ENCODE data around the gene ROCK2. TPM values are rescaled to one million over a fixed set of nuclear protein-coding genes. Genes with fewer than 3 reads are reported as not detected.

Gene ROCK2
- total and polyA plus RNA-seq, 2 of the 8 experiments (the other 6 are each of a cell fraction or from before 2014, with no cell fraction given) = 2.7 to 29.0 TPM

DNA sequence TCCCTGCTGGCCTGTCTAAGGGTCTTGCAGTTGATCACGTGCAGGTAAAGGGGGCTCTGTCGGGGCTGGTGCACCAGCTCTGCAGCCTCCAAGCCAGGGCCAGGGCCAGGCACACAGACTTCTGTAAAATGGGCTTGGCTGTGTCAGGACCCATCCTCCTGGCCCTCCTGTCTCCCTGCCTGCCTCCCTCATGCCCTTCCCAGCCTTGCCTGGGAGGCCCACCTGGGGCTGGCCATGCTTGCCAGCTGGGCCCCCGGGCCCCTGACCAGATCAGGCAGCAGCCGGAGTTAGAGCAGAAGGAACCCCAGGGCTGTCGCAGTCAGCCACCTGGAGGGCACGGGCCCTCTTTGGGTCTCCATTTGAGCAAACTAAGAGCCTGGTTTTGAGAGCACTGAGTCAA, 187.1 kb downstream of the ROCK2 start:
- Histone ChIP-seq H2BK20ac (ENCODE audit: low read length) (no peak overlapping the region), H3K56ac (replicated peaks; ENCODE audit: insufficient read length, low read depth, low read length) (no peak overlapping the region), H3K18ac (ENCODE audit: extremely low read depth, low read length) (no peak overlapping the region), H2BK120ac (replicated peaks; ENCODE audit: low read depth, low read length) (no peak overlapping the region), H3K9ac (replicated peaks in 1 of 4; ENCODE audit: extremely low read depth in 1 of 4, low read depth in 3 of 4, low read length in 3 of 4) (no peak overlapping the region), H3K9me3 (ENCODE audit: insufficient read depth in 2 of 2, low read depth in 1 of 2, low read length in 1 of 2) (no peaks in the 10 kb centered on the region), H3K36me3 (ENCODE audit: control insufficient read depth in 2 of 4, insufficient read depth in 4 of 4, low read length in 3 of 4) (no peaks in the 10 kb centered on the region), H2BK15ac (ENCODE audit: low read length) (no peak overlapping the region), H2BK12ac (ENCODE audit: low read depth, low read length) (no peak overlapping the region), H4K91ac (replicated peaks; ENCODE audit: insufficient read length, low read length) (no peak overlapping the region), H4K5ac (ENCODE audit: insufficient read length, low read depth, low read length) (no peak overlapping the region), H2BK5ac (ENCODE audit: low read depth, low read length) (no peak overlapping the region), H2AFZ (ENCODE audit: low read length) (no peak overlapping the region), H4K20me1 (replicated peaks in 1 of 2; ENCODE audit: control insufficient read depth in 1 of 2, insufficient read depth in 2 of 2, low read length in 2 of 2) (no peaks in the 10 kb centered on the region), H3K27ac (ENCODE audit: low read depth, low read length) (no peak overlapping the region), H3K4me2 (ENCODE audit: insufficient read depth in 1 of 2, low read depth in 2 of 2, low read length in 2 of 2) (no peak overlapping the region), H3K27me3 (replicated peaks in 1 of 4; ENCODE audit: control insufficient read depth in 3 of 4, extremely low read depth in 1 of 4, insufficient read depth in 3 of 4, low read length in 3 of 4) (peaks cover 0 to 13% (median 10%) of the 10 kb centered on the region in 4 experiments; a peak in 5 of 7 replicates), H3K79me2 (ENCODE audit: control insufficient read depth in 1 of 2, insufficient read depth in 2 of 2, low read length in 2 of 2) (no peaks in the 10 kb centered on the region), H3K23ac (ENCODE audit: insufficient read length) (no peak overlapping the region), H4K8ac (ENCODE audit: extremely low read depth, insufficient read depth, low read length) (no peak overlapping the region), H3K4me3 (ENCODE audit: extremely low read depth in 1 of 4, insufficient read depth in 2 of 4, low read depth in 3 of 4, low read length in 4 of 4) (no peak overlapping the region), H2AK5ac (ENCODE audit: low read depth, low read length) (no peak overlapping the region), H3K79me1 (ENCODE audit: low read depth, low read length) (no peaks in the 10 kb centered on the region), H3K4me1 (replicated peaks in 1 of 4; ENCODE audit: control insufficient read depth in 3 of 4, insufficient read depth in 4 of 4, low read length in 3 of 4) (peaks cover 0 to 5% (median 4%) of the 10 kb centered on the region in 4 experiments; a peak in 5 of 7 replicates), H3K23me2 (ENCODE audit: low read depth, low read length) (peaks cover 2% of the 10 kb centered on the region; the same call in 1 of the 2 replicates), H3K14ac (ENCODE audit: insufficient read length) (no peak overlapping the region), H3K4ac (replicated peaks; ENCODE audit: insufficient read length, low read depth, low read length) (no peak overlapping the region)
- no peak for TF ChIP-seq YY1 (IDR thresholded peaks at IDR 0.05; ENCODE audit: low read depth, low read length)
- no peak for TF ChIP-seq KDM5A (IDR thresholded peaks at IDR 0.05; ENCODE audit: low read length)
- TF ChIP-seq POLR2A (IDR thresholded peaks at IDR 0.05; ENCODE audit: control extremely low read depth in 1 of 2, low read depth in 2 of 2, low read length in 2 of 2) = no peak
- TF ChIP-seq E2F6 (IDR thresholded peaks at IDR 0.05) = no peak
- no peak for TF ChIP-seq JUND (IDR thresholded peaks at IDR 0.05; ENCODE audit: low read length)
- TF ChIP-seq, protein P1, sequence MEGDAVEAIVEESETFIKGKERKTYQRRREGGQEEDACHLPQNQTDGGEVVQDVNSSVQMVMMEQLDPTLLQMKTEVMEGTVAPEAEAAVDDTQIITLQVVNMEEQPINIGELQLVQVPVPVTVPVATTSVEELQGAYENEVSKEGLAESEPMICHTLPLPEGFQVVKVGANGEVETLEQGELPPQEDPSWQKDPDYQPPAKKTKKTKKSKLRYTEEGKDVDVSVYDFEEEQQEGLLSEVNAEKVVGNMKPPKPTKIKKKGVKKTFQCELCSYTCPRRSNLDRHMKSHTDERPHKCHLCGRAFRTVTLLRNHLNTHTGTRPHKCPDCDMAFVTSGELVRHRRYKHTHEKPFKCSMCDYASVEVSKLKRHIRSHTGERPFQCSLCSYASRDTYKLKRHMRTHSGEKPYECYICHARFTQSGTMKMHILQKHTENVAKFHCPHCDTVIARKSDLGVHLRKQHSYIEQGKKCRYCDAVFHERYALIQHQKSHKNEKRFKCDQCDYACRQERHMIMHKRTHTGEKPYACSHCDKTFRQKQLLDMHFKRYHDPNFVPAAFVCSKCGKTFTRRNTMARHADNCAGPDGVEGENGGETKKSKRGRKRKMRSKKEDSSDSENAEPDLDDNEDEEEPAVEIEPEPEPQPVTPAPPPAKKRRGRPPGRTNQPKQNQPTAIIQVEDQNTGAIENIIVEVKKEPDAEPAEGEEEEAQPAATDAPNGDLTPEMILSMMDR (IDR thresholded peaks at IDR 0.05; ENCODE audit: control extremely low read depth in 1 of 3, insufficient read depth in 1 of 3, low read depth in 1 of 3, low read length in 3 of 3) = no peak
- no peak for TF ChIP-seq MAFK (IDR thresholded peaks at IDR 0.05; ENCODE audit: low read depth, low read length)
- ChIA-PET CTCF (ENCODE audit: partially characterized antibody) (interaction anchor here (1.9 to 11.4 kb wide), 2 partner anchors 25 to 255 kb away, joined by 6 to 111 read pairs; a partner anchor contains a TSS), POLR2A (ENCODE audit: partially characterized antibody) (interaction anchor here (4.1 kb wide), 1 partner anchor 25 kb away, joined by 20 read pairs; a partner anchor contains a TSS)
- 84% methylated on average over 6 of the region's 6 CpGs; no CpG with 5 or more reads in 1 of the 2 experiments for WGBS, 2 experiments (ENCODE audit: extremely low coverage in 1 of 2, insufficient coverage in 1 of 2, insufficient read length in 1 of 2, insufficient replicate concordance in 2 of 2, low coverage in 1 of 2, low lambda C conversion rate in 2 of 2, missing lambda C conversion rate in 1 of 2)
- FAIRE-seq (no peak), DNase-seq (ENCODE audit: low read depth in 1 of 2, low spot score in 2 of 2) (no peak)

All from H1 (cell line).